ENCODE results near the gene SOCS4.

DNA sequence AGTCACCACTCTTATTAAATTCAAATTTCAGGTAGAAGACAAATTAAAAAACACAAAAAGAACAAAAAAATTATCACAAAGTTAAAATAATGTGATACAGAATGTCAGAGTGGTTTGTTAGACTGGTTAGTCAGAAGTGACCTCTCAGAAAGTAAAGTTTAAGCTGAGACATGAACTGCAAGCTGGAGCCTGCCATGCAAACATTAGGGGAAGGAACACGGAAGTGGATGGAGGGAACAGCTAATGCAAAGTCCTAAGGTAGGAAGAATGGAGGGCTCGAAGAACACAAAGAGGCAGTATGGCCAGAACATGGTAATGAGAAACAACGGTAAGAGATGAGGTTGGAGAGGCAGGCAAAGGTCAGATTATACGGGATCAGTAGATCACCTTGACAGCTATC lies 41.9 kb upstream of the SOCS4 start:
- TF ChIP-seq, protein P1, sequence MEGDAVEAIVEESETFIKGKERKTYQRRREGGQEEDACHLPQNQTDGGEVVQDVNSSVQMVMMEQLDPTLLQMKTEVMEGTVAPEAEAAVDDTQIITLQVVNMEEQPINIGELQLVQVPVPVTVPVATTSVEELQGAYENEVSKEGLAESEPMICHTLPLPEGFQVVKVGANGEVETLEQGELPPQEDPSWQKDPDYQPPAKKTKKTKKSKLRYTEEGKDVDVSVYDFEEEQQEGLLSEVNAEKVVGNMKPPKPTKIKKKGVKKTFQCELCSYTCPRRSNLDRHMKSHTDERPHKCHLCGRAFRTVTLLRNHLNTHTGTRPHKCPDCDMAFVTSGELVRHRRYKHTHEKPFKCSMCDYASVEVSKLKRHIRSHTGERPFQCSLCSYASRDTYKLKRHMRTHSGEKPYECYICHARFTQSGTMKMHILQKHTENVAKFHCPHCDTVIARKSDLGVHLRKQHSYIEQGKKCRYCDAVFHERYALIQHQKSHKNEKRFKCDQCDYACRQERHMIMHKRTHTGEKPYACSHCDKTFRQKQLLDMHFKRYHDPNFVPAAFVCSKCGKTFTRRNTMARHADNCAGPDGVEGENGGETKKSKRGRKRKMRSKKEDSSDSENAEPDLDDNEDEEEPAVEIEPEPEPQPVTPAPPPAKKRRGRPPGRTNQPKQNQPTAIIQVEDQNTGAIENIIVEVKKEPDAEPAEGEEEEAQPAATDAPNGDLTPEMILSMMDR (IDR thresholded peaks at IDR 0.05; ENCODE audit: low read depth, low read length): no peak
- TF ChIP-seq POLR2A (IDR thresholded peaks at IDR 0.05; ENCODE audit: extremely low read depth, insufficient read length): no peak
